SK-N-SH (cell line): ENCODE measurements around the gene RAPGEF3.

Source experiments
- CTCF ChIP-seq: fragments of 200-600 bp; sonication (generic); IDR thresholded peaks from 2 replicates; pipeline ENCODE4 v1.6.1; 2017; ENCODE audit warnings: antibody characterized with exemption, mild to moderate bottlenecking, moderate library complexity
- EZH2phosphoT487 ChIP-seq: fragments of 200-600 bp; sonication (generic); IDR thresholded peaks from 2 replicates; pipeline ENCODE4 v1.6.1; 2017; ENCODE audit warnings: low read depth, mixed run types, mild to moderate bottlenecking, antibody characterized with exemption, moderate library complexity, borderline replicate concordance
- FOXJ3 ChIP-seq: sonication (generic); formaldehyde crosslinking; IDR thresholded peaks from 2 replicates; pipeline ENCODE4 v1.5.1; 2020; ENCODE audit warnings: mild to moderate bottlenecking, missing genetic modification reagents
- TAF1 ChIP-seq: IDR thresholded peaks from 2 replicates; pipeline ENCODE4 v1.6.1; 2012; ENCODE audit warnings: low read depth, mild to moderate bottlenecking, low read length, moderate library complexity, borderline replicate concordance

DNA sequence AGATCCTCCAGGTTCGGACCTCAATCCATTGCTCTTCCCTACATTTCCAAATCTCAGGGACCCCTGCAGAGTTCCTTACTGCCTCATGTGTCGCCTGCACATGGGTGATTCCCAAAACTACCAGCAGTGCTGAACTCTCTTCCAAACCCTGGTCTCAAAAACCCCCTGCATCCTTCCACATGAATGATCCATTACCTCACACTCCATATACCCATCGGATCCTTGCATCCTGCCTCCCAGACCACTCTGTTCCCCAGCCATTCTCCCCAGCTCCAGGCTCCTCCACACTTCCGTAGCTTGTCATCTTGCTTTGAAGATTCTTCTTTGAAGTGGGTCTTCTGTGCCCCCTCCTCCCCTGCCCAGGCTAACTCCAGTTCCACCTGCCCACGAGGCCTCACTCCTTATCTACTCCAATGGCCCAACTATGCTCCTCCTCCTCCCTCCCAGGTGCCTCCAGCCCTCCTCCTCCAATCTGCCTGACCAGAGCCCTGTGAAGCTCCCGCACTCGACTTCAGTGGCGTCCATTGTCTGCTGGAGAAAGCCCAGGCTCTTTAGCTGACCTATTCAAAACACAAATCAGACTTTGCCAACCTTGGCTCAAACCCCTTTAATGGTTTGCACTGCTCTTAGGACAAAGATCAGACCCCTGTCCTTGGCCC lies 13.8 kb downstream of the RAPGEF3 start:
- TF ChIP-seq CTCF (no peak), EZH2phosphoT487 (no peak), TAF1 (no peak), FOXJ3 (no peak)
